ENCODE data around the gene CDKN1A. TPM values are rescaled to one million over a fixed set of nuclear protein-coding genes. Genes with fewer than 3 reads are reported as not detected.

CDKN1A gene
- polyA plus RNA-seq, 3 donors: 117 to 1,223 (median 144) TPM

GRCh38 chr6:36735110-36736071 lies 56.9 kb downstream of the CDKN1A start:
- Histone ChIP-seq H3K9me3 (replicated peaks in 1 of 2; ENCODE audit: control insufficient read depth in 1 of 2, insufficient read depth in 1 of 2, low read length in 2 of 2) (no peaks in the 10 kb centered on the region), H3K4me1 (ENCODE audit: control insufficient read depth in 1 of 2, insufficient read depth in 2 of 2, low read length in 2 of 2) (peaks cover 21 to 26% of the 10 kb centered on the region in 2 donors), H3K9ac (ENCODE audit: insufficient read depth, low read length, poor library complexity, severe bottlenecking) (peak overlapping the region; percentile 35), H2AFZ (ENCODE audit: insufficient read depth, low read depth, low read length, poor library complexity, severe bottlenecking) (peak overlapping the region; percentile 55), H3K4me2 (replicated peaks; ENCODE audit: extremely low read depth, low read length, poor library complexity, severe bottlenecking) (peak overlapping the region; percentile 68), H3K27me3 (ENCODE audit: control insufficient read depth in 2 of 2, insufficient read depth in 2 of 2, low read length in 2 of 2) (no peaks in the 10 kb centered on the region), H3K79me2 (ENCODE audit: insufficient read depth, low read length) (no peaks in the 10 kb centered on the region), H3K4me3 (replicated peaks in 1 of 3; ENCODE audit: low read depth in 2 of 3, low read length in 3 of 3) (peak overlapping the region in 1 of 3 experiments; percentile 54), H3K36me3 (replicated peaks in 1 of 2; ENCODE audit: control insufficient read depth in 1 of 2, insufficient read depth in 2 of 2, low read length in 2 of 2) (peaks cover 22 to 33% of the 10 kb centered on the region in 2 donors), H4K20me1 (ENCODE audit: insufficient read depth, low read length) (no peaks in the 10 kb centered on the region), H3K27ac (ENCODE audit: low read depth in 1 of 2, low read length in 2 of 2) (peak overlapping the region; percentile 65 to 77)
- 22% methylated on average over 17 of the region's 24 CpGs for WGBS (ENCODE audit: insufficient coverage)
- peak overlapping the region; percentile 72 to 77 for H3K4me3 Mint-ChIP-seq
- peaks cover 1 to 13% (median 5%) of the 10 kb centered on the region in 3 donors for H3K27me3 Mint-ChIP-seq (ENCODE audit: low read depth in 3 of 3)
- peak; percentile 56 for TF ChIP-seq CTCF (IDR thresholded peaks at IDR 0.05)
- DNase-seq: peak; percentile 86 to 91 (median 87)
- H3K9me3 Mint-ChIP-seq: no peaks in the 10 kb centered on the region
- peak overlapping the region; percentile 88 to 97 (median 96) for H3K27ac Mint-ChIP-seq
- H3K4me1 Mint-ChIP-seq: peaks cover 26% of the 10 kb centered on the region
- peaks cover 25 to 34% of the 10 kb centered on the region in 2 donors for H3K36me3 Mint-ChIP-seq
- intact Hi-C loops (cut with micrococcal nuclease): loop anchor here in 1 of 2 donors (2.0 kb wide), 1 partner anchor 19 kb away; no protein-coding TSS in a partner anchor

Small RNAs within 50 kb of the gene (small RNA-seq; reads per million reads assigned to genes)
- gene RF00019 (ENCODE audit: insufficient read length, low read depth): not detected
- 41.1 reads per million, percentile 92 among the genes with 10 or more reads in this experiment for gene RNU1-88P (ENCODE audit: insufficient read length, low read depth)

Other genes starting within 250 kb of the CDKN1A start
- under 1 TPM; 0.13 to 0.31 (median 0.24) TPM for gene PXT1, start 235.9 kb upstream of the CDKN1A start, polyA plus RNA-seq
- gene KCTD20, start 235.7 kb upstream of the CDKN1A start, polyA plus RNA-seq: 10 to 100 TPM; 23.7 to 79.7 (median 73.9) TPM
- gene STK38, start 131.2 kb upstream of the CDKN1A start, polyA plus RNA-seq: 10 to 100 TPM; 57.1 to 95.7 (median 58.4) TPM
- 100 to 1,000 TPM; 293 to 341 (median 297) TPM for gene SRSF3, start 84.4 kb upstream of the CDKN1A start, polyA plus RNA-seq
- gene RAB44, start 19.1 kb downstream of the CDKN1A start, polyA plus RNA-seq: 10 to 100 TPM in 1 of 3 donors, 1 to 10 TPM in 2; 1.5 to 18.0 (median 1.9) TPM
- gene CPNE5, start 160.7 kb downstream of the CDKN1A start, polyA plus RNA-seq: under 1 TPM; 0.47 to 0.85 (median 0.82) TPM
- gene PPIL1, start 196.1 kb downstream of the CDKN1A start, polyA plus RNA-seq: 1 to 10 TPM; 2.0 to 7.6 (median 5.9) TPM
- gene C6orf89, start 207.2 kb downstream of the CDKN1A start, polyA plus RNA-seq: 10 to 100 TPM; 19.2 to 37.5 (median 29.2) TPM

Measured in CD14-positive monocyte (primary cell).